A549 (cell line): ENCODE measurements around the gene PTPRN2. TPM values are rescaled to one million over a fixed set of nuclear protein-coding genes. Genes with fewer than 3 reads are reported as not detected.

ENCODE experiments used
- ATAC-seq, 2 experiments: fragments of 200-7000 bp in 1 of 2; fragments of >200 bp in 1 of 2; cut with Nextera tagmentation in 1 of 2; cut with Tn5 transposase in 1 of 2; 3 replicates each; pipeline versions ENCODE4 v1.8.0 to v1.9.1; 2018 to 2020; ENCODE audit warnings: mild to moderate bottlenecking in 1 of 2, moderate library complexity in 1 of 2
- CTCF ChIA-PET: fragments of 300-600 bp; sonication (Branson Sonifier 250); formaldehyde crosslinking; extraction: SDS; loops from one replicate; lab custom pipeline; 2021; ENCODE audit warnings: antibody characterized with exemption, inconsistent platforms; lab: Yijun Ruan, JAX
- POLR2A ChIA-PET: fragments of 350-600 bp; formaldehyde crosslinking; extraction: SDS; loops from one replicate; lab custom pipeline; 2021; ENCODE audit warnings: antibody characterized with exemption, inconsistent platforms; lab: Yijun Ruan, JAX
- DNase-seq, 2 experiments: peaks; one replicate each; pipeline versions ENCODE4 v3.0.0 to v3.0.0-alpha.2; 2011 to 2016; ENCODE audit warnings: low read depth in 1 of 2, low spot score in 1 of 2
- FAIRE-seq: peaks from 2 replicates; lab custom pipeline; 2011; peaks lifted over from hg19 to GRCh38; lab: Jason Lieb, UNC
- H3K27ac ChIP-seq, 2 experiments: fragments of >200 bp; sonication (Bioruptor Twin); formaldehyde crosslinking; 3 replicates each; pipeline ENCODE4 v1.5.1; 2016 to 2017
- H3K4me1 ChIP-seq: fragments of >200 bp; sonication (Bioruptor Twin); formaldehyde crosslinking; 3 replicates; pipeline ENCODE4 v1.6.1; 2016
- H3K4me2 ChIP-seq: fragments of >200 bp; sonication (Bioruptor Twin); formaldehyde crosslinking; 3 replicates; pipeline ENCODE4 v1.6.1; 2016
- H3K4me3 ChIP-seq: fragments of >200 bp; sonication (Bioruptor Twin); formaldehyde crosslinking; 3 replicates; pipeline ENCODE4 v1.5.1; 2016
- H3K9me3 ChIP-seq: fragments of >200 bp; sonication (Bioruptor Twin); formaldehyde crosslinking; 3 replicates; pipeline ENCODE4 v1.6.1; 2016
- BCL3 ChIP-seq: fragments of >200 bp; sonication (Bioruptor Twin); formaldehyde crosslinking; IDR thresholded peaks from 3 replicates; pipeline ENCODE4 v1.6.1; 2016
- CBX8 ChIP-seq: fragments of 200-600 bp; sonication (generic); IDR thresholded peaks from 2 replicates; pipeline ENCODE4 v1.6.1; 2016
- CEBPB ChIP-seq, 2 experiments: fragments of >200 bp in 1 of 2; sonication (Bioruptor Twin) in 1 of 2; formaldehyde crosslinking in 1 of 2; IDR thresholded peaks; 2 replicates each; pipeline ENCODE4 v1.6.1; 2012 to 2016
- CHD2 ChIP-seq: fragments of 150-350 bp; IDR thresholded peaks from 2 replicates; pipeline ENCODE4 v1.6.1; 2014; ENCODE audit warnings: low read length; ENCODE audit not compliant: partially characterized antibody
- ESRRA ChIP-seq: fragments of 150-350 bp; IDR thresholded peaks from 2 replicates; pipeline ENCODE4 v1.6.1; 2014; ENCODE audit warnings: mild to moderate bottlenecking, low read length, borderline replicate concordance
- FOSB ChIP-seq: fragments of 250-450 bp; sonication (Bioruptor Pico); IDR thresholded peaks from 2 replicates; pipeline ENCODE4 v1.5.0; 2020; ENCODE audit warnings: mild to moderate bottlenecking, moderate library complexity
- FOXS1 ChIP-seq: fragments of 250-450 bp; sonication (Bioruptor Pico); IDR thresholded peaks from 2 replicates; pipeline ENCODE4 v1.5.0; 2020; ENCODE audit warnings: mild to moderate bottlenecking, moderate library complexity
- GATA3 ChIP-seq: IDR thresholded peaks from 2 replicates; pipeline ENCODE4 v1.6.1; 2012; ENCODE audit warnings: borderline replicate concordance
- HOXA7 ChIP-seq: fragments of 250-450 bp; sonication (Bioruptor Pico); IDR thresholded peaks from 2 replicates; pipeline ENCODE4 v1.5.0; 2020; ENCODE audit warnings: mild to moderate bottlenecking, moderate library complexity
- JUNB ChIP-seq: fragments of >200 bp; sonication (Bioruptor Twin); formaldehyde crosslinking; IDR thresholded peaks from 2 replicates; pipeline ENCODE4 v1.6.1; 2016
- KDM1A ChIP-seq: fragments of 200-600 bp; sonication (generic); IDR thresholded peaks from 2 replicates; pipeline ENCODE4 v1.6.1; 2016; ENCODE audit warnings: low read depth, mild to moderate bottlenecking
- KDM5A ChIP-seq: fragments of 200-600 bp; sonication (generic); IDR thresholded peaks from 2 replicates; pipeline ENCODE4 v1.6.1; 2016; ENCODE audit warnings: antibody characterized with exemption, mild to moderate bottlenecking
- MYC ChIP-seq: IDR thresholded peaks from 2 replicates; pipeline ENCODE4 v1.6.1; 2012; ENCODE audit warnings: mild to moderate bottlenecking, inconsistent platforms, low read length, improper control_type of control experiment, borderline replicate concordance
- NFE2L2 ChIP-seq: fragments of 150-350 bp; conservative IDR thresholded peaks from 2 replicates; pipeline ENCODE4 v1.6.1; 2014; ENCODE audit warnings: low read length
- PHF8 ChIP-seq: fragments of 200-600 bp; sonication (generic); IDR thresholded peaks from 2 replicates; pipeline ENCODE4 v1.6.1; 2016; ENCODE audit warnings: low read depth, mild to moderate bottlenecking, antibody characterized with exemption, moderate library complexity, borderline replicate concordance
- RAD21 ChIP-seq, 2 experiments: fragments of >200 bp in 1 of 2; sonication (Bioruptor Twin) in 1 of 2; formaldehyde crosslinking in 1 of 2; IDR thresholded peaks in 1 of 2; conservative IDR thresholded peaks in 1 of 2; 2 replicates in 1 of 2; 3 replicates in 1 of 2; pipeline ENCODE4 v1.6.1; 2012 to 2018; ENCODE audit warnings: inconsistent platforms in 1 of 2
- RCOR1 ChIP-seq: fragments of 150-350 bp; IDR thresholded peaks from 2 replicates; pipeline ENCODE4 v1.6.1; 2014; ENCODE audit warnings: antibody characterized with exemption, low read length, low read depth
- REST ChIP-seq: fragments of 200-600 bp; sonication (generic); IDR thresholded peaks from 2 replicates; pipeline ENCODE4 v1.6.1; 2016; ENCODE audit warnings: antibody characterized with exemption, mild to moderate bottlenecking, moderate library complexity
- SMC3 ChIP-seq: fragments of >200 bp; sonication (Bioruptor Twin); formaldehyde crosslinking; IDR thresholded peaks from 3 replicates; pipeline ENCODE4 v1.6.1; 2018; ENCODE audit warnings: inconsistent platforms
- SREBF2 ChIP-seq: fragments of 450-650 bp; IDR thresholded peaks from 2 replicates; pipeline ENCODE4 v1.6.1; 2014; ENCODE audit warnings: mild to moderate bottlenecking, moderate library complexity
- TP53 ChIP-seq: fragments of 250-450 bp; sonication (Bioruptor Pico); IDR thresholded peaks from 2 replicates; pipeline ENCODE4 v1.5.0; 2021; ENCODE audit warnings: mild to moderate bottlenecking, moderate library complexity
- ZC3H11A ChIP-seq: fragments of 450-650 bp; IDR thresholded peaks from 2 replicates; pipeline ENCODE4 v1.6.1; 2014; ENCODE audit warnings: antibody characterized with exemption, mild to moderate bottlenecking
- ZFP36 ChIP-seq: fragments of 450-650 bp; IDR thresholded peaks from 2 replicates; pipeline ENCODE4 v1.6.1; 2014; ENCODE audit warnings: borderline replicate concordance; ENCODE audit not compliant: partially characterized antibody
- ZNF302 ChIP-seq: fragments of 250-450 bp; sonication (Bioruptor Pico); IDR thresholded peaks from 2 replicates; pipeline ENCODE4 v1.9.0; 2021; ENCODE audit warnings: inconsistent platforms, mild to moderate bottlenecking, moderate library complexity
- WGBS: methylation state at CpG from one replicate; pipeline ENCODE4 v1.1.6; 2017; ENCODE audit errors: missing lambda C conversion rate; 5-methylcytosine and 5-hydroxymethylcytosine counted together
- polyA plus RNA-seq, 4 experiments: library from polyadenylated mRNA; depleted of rRNA in 3 of 4; stranded (reverse); fragments of >200 nt; fragmentation: RNase III in 1 of 4; extraction: RNeasy Plus Mini Kit Qiagen cat#74134 plus additional on column Dnase treatment in 1 of 4; gene quantifications; 2 replicates in 3 of 4; 3 replicates in 1 of 4; pipeline ENCODE4 v1.2.3, GENCODE V29; 2011 to 2017

The PTPRN2 gene
- polyA plus RNA-seq, 2 of the 4 experiments (the other 2 are of a cell fraction) = 0.41 to 1.2 TPM

GRCh38 chr7:158261362-158262235 lies 326.0 kb downstream of the PTPRN2 start:
- Histone ChIP-seq H3K9me3 (0 out of 3 replicates have a peak, but pooled peaks cover 5% of the 10 kb centered on the region), H3K4me3 (no peak overlapping the region), H3K4me2 (no peak overlapping the region), H3K4me1 (no peaks in the 10 kb centered on the region), H3K27ac (no peak overlapping the region)
- POLR2A ChIA-PET = no interaction called here
- CTCF ChIA-PET = no interaction called here
- TF ChIP-seq ZFP36 (no peak), PHF8 (no peak), KDM5A (no peak), GATA3 (no peak), BCL3 (no peak), FOSB (CRISPR knock-in tag) (no peak), JUNB (no peak), CBX8 (no peak), ESRRA (no peak), TP53 (CRISPR knock-in tag) (no peak), ZC3H11A (no peak), SMC3 (no peak)
- FAIRE-seq = no peak
- 56% methylated on average over 20 of the region's 27 CpGs for WGBS
- no peak for ATAC-seq
- no peak for DNase-seq

- POLR2A ChIA-PET = no interaction called here
- no peak overlapping the region for H3K27ac ChIP-seq
- TF ChIP-seq GATA3 = no peak
- TF ChIP-seq RCOR1 = no peak
- no peak for TF ChIP-seq CHD2
- no peak for TF ChIP-seq SREBF2
- TF ChIP-seq CEBPB (IDR thresholded peaks at IDR 0.05) = no peak
- TF ChIP-seq MYC = no peak
- TF ChIP-seq ZNF302 (CRISPR knock-in tag) = no peak
- no peak for TF ChIP-seq KDM5A
- TF ChIP-seq NFE2L2 = no peak
- no peak for TF ChIP-seq FOXS1 (CRISPR knock-in tag)
- TF ChIP-seq KDM1A = no peak
- TF ChIP-seq PHF8 = no peak
- TF ChIP-seq REST = no peak
- no peak for TF ChIP-seq RAD21 (conservative IDR thresholded peaks at IDR 0.05 in 1 of 2, IDR thresholded peaks at IDR 0.05 in 1 of 2)
- TF ChIP-seq HOXA7 (CRISPR knock-in tag) = no peak
- H3K4me3 ChIP-seq = no peak overlapping the region
- FAIRE-seq (no peak), ATAC-seq (no peak), DNase-seq (no peak)
- WGBS = 39% methylated on average over 12 of the region's 20 CpGs
- CTCF ChIA-PET = no interaction called here
- no peak overlapping the region for H3K4me2 ChIP-seq
- no peaks in the 10 kb centered on the region for H3K4me1 ChIP-seq
- H3K9me3 ChIP-seq = 0 out of 3 replicates have a peak, but pooled peaks cover 5% of the 10 kb centered on the region
These were observed 326.9 kb downstream of the PTPRN2 start for GRCh38 chr7:158260567-158261361.
